COLO668 (cell line): ENCODE data around the gene CCDC134.
"Not testable (repeated sequence)": the region's sequence is repeated elsewhere in the genome, so short reads cannot be mapped to it uniquely, and the experiment has no call there.

ENCODE experiments used
- DNase-seq: peaks from one replicate; lab custom pipeline; 2025; ENCODE audit not compliant: unreplicated experiment; lab: John Stamatoyannopoulos, UW

CCDC134 gene

GRCh38 chr22:41822317-41823057 is 22.0 kb downstream of the CCDC134 start:
- no peak for DNase-seq

- DNase-seq = no peak
Observed at GRCh38 chr22:41823797-41824196, 23.3 kb downstream of the CCDC134 start.

DNA sequence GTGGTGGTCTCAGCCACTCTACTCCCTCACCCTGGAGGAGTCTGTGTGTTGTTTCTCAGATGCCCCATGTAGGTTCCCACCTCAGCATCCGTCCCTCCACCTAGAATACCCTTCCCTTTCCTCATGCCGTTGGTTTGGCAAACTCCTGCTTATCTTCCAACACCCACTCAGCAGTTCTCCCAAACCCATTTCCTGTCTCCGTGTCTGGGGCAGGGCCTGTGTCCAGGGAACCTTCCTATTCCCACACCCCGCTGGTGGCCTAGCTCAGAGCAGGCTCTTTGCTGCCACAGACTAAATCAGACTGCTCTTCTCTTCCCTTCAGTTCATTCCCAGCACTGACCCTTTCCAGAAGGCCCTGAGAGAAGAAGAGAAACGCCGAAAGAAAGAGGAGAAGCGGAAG is 24.9 kb downstream of the CCDC134 start:
- DNase-seq = no peak

GRCh38 chr22:41826021-41826420 is 25.5 kb downstream of the CCDC134 start:
- DNase-seq = no peak

- no peak for DNase-seq
Observed at GRCh38 chr22:41826430-41827383, 26.2 kb downstream of the CCDC134 start.

DNA sequence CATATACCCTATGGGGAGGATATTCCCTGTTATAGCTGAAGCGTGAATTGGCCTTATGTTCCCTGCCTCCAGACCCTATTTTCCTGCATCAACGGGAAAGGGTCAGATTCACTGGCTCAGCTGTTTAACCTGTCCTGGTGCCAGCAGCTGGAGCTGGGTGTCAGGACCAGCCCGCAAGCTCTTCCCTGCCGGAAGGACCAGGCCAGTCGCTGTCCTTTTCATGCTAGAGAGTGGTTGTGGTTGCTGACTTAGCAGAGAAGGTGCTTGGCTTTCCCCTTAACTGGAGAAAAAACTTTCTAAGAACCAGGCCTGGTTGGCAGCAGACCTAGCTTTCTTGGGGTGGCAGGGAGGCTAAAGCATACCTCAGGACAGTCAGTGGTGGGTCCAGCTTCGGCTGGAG is 27.2 kb downstream of the CCDC134 start:
- DNase-seq = no peak

- peak; percentile 89 for DNase-seq
Observed at GRCh38 chr22:41828516-41828915, 28.0 kb downstream of the CCDC134 start.

DNA sequence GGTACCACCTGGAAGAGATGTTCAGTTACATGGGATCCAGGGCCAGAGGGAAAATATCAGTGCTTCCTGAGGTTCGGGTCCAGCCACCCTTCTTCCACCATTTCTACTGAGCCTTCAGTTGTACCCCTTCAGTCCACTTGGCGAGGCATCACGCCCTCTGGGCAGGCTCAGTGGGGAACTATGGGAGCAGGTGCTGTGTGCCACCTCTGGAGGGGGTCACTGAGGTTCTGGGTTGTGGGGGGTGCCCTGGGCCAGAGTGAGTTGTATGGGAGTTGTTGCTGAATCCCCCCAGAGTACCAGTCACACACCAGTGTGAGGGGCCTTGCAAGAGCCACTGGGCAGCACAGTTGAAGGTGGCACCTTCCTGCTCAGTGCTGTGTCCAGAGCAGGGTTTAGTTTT is 29.7 kb downstream of the CCDC134 start:
- peak; percentile 12 for DNase-seq

GRCh38 chr22:41831383-41831782 is 30.9 kb downstream of the CCDC134 start:
- no peak for DNase-seq

DNA sequence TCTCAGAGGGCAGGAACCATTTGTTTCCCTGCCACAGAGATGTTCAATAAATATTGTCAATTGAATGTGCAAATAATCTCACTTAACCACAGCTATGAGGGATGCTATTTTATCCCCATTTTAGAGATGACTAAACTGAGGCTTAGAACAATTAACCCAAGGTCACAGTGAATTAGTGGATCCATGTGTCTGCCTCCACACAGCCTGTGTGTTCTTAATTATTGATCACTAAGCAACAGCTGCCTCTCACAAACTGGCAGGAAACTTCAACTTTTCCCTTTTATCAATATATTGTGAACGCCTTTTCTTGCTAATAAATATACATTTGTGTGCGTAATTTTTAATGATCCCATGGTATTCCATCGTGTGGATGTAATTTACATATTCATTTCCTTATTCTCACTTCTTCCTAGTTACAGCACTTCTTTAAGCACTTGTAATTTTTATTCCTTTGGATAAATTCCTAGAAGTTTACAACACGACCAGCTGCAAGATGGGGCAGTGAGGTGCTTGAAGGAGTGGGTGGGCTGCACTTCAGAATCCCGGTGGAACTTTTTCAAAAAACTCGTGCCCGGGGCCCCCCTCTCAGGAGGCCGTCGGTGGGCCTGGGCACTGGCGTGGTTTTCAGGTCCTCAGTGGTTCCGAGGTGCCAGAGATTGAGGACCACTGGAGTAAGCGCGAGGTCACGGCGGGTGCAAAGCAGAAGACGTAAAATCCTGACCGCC is 31.5 kb downstream of the CCDC134 start:
- DNase-seq = no peak

DNA sequence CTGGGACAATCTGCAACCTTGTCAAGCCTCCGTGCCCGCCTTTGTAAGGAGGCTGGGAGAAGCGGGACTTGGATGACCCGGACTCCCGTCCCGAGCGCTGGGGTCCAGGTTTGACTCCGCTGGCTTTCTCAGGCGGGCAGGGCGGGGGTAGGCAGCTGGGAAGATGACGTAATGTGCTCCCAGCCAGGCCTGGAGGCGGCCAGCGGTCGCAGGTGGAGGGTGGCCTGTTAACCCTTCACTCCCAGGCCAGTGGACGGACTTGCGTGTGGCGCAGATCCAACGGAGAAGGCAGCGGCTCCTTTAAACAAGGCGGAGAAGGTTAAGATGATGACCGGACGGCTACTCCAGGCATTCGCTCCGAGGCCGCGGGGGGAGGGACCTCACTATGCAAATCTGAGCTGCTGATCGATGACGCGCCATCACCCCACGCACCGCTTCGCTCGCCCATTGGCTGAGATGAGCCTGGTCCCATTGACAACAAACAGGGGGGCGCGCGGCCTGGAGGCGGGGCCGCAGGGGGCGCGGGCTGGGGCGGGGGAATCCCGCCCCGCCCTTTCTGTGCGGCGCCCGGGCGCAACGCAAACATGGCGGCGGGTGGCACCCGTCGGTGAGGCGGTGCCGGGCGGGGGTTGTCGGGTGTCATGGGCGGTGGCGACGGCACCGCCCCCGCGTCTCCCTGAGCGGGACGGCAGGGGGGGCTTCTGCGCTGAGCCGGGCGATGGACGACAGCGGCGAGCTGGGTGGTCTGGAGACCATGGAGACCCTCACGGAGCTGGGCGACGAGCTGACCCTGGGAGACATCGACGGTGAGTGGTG is 32.3 kb downstream of the CCDC134 start, which contains the start of gene SREBF2:
SREBF2 (plus strand) TSS at position 553 of the 816 bp plus-strand sequence; CDS start at position 719, 166 bp downstream.
- peak; percentile 99 for DNase-seq

DNA sequence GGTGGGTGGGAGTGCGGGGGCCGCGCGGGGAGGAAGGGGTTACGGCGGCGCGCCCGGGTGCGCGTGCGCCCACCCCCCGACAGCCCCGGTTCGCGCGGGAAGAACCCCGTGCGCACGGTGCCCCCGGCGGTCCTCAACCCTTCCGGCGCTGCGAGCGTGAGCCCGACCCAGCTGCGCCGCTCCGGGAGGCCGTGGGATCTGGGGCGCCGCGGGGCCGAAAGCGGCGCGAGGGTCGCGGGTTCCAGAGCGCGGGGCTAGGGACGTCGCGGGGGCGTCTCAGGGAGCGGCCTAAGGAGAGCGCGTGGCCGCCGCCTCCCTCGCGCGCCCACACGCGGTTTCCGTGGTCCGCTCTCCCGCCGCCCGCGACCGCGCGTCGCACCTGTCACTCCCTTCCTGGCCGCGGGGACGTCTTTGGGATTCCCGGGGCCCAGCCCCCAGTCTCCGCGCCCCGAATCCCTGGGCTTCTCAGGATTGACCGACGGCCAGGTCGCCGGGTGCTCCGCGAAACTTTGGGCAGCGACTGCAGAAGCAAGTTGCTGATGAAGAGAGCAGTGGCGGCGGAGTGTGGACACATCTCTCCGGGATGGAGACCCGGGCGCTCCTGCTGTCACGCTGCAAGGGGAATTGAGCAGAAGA is 33.0 kb downstream of the CCDC134 start:
- DNase-seq = peak; percentile 73

- DNase-seq = no peak
Observed at GRCh38 chr22:41834005-41834944, 33.8 kb downstream of the CCDC134 start.

GRCh38 chr22:41835462-41835861 is 35.0 kb downstream of the CCDC134 start:
- not testable (repeated sequence) for DNase-seq

DNA sequence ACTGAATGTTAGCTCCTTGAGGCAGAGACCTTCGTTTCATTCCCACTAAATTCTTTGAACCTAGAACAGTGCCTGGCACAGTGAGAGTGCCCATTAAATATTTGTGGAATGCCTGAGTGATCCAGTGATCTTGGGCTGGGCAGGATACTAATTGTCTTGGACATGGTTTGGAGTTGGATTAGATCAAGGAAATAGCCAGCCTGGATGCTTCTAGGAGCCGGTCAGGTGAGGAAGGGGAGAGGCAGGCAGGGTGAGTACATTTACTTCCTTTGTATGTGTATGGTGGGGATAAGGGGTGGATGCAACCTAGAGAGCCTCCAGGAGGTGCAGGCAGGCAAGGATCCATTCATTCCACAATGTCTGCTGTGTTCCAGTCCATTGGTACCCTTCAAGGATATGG is 36.1 kb downstream of the CCDC134 start:
- DNase-seq = no peak

DNA sequence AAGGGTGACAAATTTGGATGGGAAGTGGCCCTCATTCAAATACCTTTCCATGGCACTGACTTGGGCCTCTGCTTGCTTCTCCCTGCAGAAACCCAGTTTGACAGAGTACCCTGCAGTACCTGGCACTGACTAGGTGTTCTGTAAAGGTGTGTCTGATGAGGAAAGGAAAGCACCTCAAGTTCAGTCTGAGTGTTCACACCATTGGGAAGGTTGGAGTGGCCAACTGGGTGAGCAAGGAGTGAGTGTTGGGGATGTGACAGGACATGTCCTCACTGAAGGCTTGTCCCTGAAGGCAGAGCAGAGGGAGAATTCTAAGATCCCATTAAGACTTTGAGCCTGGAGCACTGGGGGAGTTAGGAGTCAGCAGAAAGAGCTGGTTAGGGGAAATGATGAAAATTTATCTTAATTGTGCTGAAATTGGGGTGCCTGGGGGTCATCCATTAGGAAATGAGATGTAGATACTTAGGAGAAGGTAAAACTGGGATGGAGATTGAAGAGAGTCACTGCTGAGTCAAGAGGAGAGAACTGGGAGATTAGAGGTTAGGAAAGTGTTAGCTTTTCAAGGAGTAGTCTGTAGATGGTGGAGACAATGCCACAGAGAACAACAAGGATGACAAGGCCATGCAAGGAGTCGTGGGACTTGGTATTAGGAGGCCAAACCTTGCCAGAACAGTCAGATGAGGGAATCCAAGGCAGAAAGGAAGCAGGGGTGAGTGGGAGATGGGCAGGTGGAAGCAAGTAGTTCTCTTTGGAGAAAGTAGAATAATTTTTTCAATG is 38.6 kb downstream of the CCDC134 start:
- no peak for DNase-seq

DNA sequence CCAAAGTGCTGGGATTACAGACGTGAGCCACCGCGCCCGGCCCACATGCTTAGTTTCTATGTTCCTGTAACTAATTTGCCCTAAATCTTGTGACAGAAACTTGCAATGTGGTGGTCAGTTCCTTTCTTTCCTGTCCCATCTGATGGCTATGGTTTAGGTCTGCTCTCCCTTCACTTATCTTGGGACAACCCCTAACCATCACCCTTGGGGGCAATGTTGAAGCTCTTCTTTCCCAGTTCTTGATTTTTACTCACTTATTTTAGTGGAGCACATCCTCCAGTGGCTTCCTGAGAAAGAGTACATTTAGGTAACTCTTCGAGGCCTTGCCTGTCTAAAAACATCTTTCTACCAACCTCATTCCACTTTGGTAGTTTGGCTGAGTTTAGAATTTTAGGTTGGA is 39.7 kb downstream of the CCDC134 start:
- no peak for DNase-seq

GRCh38 chr22:41841085-41841712 is 40.7 kb downstream of the CCDC134 start:
- DNase-seq = peak; percentile 21
